HG03095 (cell line): ENCODE results near the gene ZNF77.
"Not testable (repeated sequence)": the region's sequence is repeated elsewhere in the genome, so short reads cannot be mapped to it uniquely, and the experiment has no call there.

Source experiments
- ATAC-seq: cut with Tn5 transposase; IDR thresholded peaks from one replicate; pipeline ENCODE4 v1.9.1; 2021; ENCODE audit warnings: moderate library complexity; ENCODE audit not compliant: unreplicated experiment

Gene ZNF77

GRCh38 chr19:2970201-2970835 is 25.5 kb upstream of the ZNF77 start:
- ATAC-seq: no peak

GRCh38 chr19:2969104-2969504 is 24.3 kb upstream of the ZNF77 start:
- no peak for ATAC-seq

- no peak for ATAC-seq
These were observed 23.2 kb upstream of the ZNF77 start for GRCh38 chr19:2967972-2968371.

- ATAC-seq: no peak
These were observed 20.1 kb upstream of the ZNF77 start for GRCh38 chr19:2964874-2965273.

GRCh38 chr19:2963631-2964030 is 18.9 kb upstream of the ZNF77 start:
- not testable (repeated sequence) for ATAC-seq

- no peak for ATAC-seq
These were observed 18.4 kb upstream of the ZNF77 start for GRCh38 chr19:2963122-2963521.

- no peak for ATAC-seq
These were observed 17.4 kb upstream of the ZNF77 start for GRCh38 chr19:2962018-2962670.

- no peak for ATAC-seq
These were observed 15.3 kb upstream of the ZNF77 start for GRCh38 chr19:2960120-2960519.

- ATAC-seq: no peak
These were observed 12.4 kb upstream of the ZNF77 start for GRCh38 chr19:2957160-2957559.

GRCh38 chr19:2952953-2953481 is 8.2 kb upstream of the ZNF77 start:
- ATAC-seq: no peak

- ATAC-seq: peak; percentile 92
These were observed 5.7 kb upstream of the ZNF77 start for GRCh38 chr19:2950286-2951124.

DNA sequence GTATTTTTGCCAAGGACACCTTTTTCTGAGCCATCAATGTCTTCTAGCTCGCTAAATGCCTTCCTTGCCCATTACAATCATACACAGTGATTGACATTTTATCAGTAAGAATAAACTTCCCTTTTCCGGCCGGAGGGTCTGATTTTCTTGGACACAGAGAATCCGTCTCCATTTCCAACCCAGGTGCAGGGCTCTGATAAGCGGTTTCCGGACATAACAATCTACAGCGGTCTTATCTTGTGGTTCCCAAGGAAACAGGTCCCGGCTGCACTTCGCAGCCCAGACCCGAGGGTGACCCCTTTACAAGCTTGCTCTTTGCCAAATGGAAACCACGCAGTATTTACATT is 5.1 kb upstream of the ZNF77 start:
- no peak for ATAC-seq

GRCh38 chr19:2945575-2946184 is 909 bp upstream of the ZNF77 start:
- no peak for ATAC-seq

DNA sequence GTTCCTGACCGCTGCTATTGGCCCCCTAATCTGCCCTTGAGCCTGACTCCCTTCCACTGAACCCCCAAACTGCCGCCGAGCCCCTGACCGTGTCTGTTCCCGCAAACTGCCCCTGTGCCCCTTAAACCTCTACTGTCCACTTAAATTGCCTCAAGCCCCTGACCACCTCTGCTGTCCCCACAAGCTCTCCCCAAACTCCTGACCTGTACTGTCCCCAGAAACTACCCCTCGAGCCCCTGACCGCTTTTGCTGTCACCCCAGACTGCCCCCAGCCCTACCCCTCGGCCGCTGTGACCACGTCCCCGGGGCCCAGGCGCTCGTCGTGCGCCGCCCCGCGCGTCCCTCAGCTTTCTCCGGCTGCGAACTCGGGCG is 382 bp downstream of the ZNF77 start:
- ATAC-seq: no peak

- ATAC-seq: no peak
These were observed 1.7 kb downstream of the ZNF77 start for GRCh38 chr19:2942928-2943640.

GRCh38 chr19:2935863-2936262 is 8.9 kb downstream of the ZNF77 start:
- ATAC-seq: not testable (repeated sequence)

GRCh38 chr19:2933490-2933910 is 11.3 kb downstream of the ZNF77 start:
- ATAC-seq: no peak

- no peak for ATAC-seq
These were observed 17.7 kb downstream of the ZNF77 start for GRCh38 chr19:2927032-2927430.

DNA sequence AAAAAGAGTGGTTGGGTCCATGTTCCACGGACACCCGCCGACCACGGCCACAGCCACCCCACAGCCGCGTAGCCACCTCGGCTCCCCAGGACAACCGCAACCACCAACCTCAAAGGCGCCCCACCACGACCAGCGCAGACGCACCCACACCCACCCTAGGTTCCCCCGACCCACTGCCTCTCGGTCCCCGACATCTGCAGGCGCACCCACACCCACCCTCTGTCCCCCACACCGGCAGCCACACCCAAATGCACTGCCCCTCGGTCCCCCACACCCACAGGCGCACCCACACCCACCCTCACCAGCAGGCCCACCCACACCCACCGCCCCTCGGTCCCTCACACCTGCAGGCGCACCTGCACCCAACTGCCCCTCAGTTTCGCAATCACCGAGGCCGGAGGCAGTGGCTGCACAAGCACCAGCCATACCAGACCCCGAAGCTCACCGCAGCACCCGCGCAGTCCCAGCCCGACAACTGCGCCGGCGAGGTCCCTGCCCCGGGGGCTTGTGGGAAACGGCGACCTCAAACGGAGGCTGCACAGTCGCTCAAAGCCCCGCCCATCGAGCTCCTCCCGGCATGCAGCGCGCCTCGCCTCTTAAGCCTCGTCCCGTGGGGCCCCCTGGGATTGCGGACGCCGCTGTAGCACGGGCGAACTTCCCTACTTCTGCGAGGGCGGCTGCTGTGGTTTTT is 18.3 kb downstream of the ZNF77 start:
- no peak for ATAC-seq

- no peak for ATAC-seq
These were observed 21.3 kb downstream of the ZNF77 start for GRCh38 chr19:2923510-2923909.
